Measurements from ENCODE around the gene APBA2. TPM values are rescaled to one million over a fixed set of nuclear protein-coding genes. Genes with fewer than 3 reads are reported as not detected.

The APBA2 gene
- total RNA-seq, 4 donors from 2014 or later = 2.3 to 15.0 (median 4.6) TPM; not detected in 1

DNA sequence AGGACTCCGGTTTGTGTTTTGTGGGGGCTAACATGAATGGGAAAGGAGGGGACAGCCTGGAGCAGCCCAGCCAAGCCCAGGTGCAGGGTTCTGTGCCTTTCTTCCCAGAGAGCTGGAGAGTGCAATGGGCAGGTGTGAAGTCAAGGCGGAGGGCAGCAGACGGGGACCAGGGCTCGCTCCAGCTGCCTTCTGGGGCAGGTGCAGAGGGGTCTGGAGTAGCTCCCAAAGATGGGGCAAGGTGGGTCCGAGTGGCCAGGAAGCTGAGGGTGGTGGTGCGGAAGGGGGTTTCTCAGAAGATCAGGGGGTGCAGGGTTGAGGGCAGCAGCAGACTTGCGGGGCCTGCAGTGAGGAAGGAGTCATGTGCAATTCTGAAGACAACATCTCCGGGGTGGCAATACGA is 225.0 kb downstream of the APBA2 start:
- no peak overlapping the region for H3K27ac ChIP-seq
- H3K27me3 ChIP-seq = no peaks in the 10 kb centered on the region
- TF ChIP-seq, protein P1, sequence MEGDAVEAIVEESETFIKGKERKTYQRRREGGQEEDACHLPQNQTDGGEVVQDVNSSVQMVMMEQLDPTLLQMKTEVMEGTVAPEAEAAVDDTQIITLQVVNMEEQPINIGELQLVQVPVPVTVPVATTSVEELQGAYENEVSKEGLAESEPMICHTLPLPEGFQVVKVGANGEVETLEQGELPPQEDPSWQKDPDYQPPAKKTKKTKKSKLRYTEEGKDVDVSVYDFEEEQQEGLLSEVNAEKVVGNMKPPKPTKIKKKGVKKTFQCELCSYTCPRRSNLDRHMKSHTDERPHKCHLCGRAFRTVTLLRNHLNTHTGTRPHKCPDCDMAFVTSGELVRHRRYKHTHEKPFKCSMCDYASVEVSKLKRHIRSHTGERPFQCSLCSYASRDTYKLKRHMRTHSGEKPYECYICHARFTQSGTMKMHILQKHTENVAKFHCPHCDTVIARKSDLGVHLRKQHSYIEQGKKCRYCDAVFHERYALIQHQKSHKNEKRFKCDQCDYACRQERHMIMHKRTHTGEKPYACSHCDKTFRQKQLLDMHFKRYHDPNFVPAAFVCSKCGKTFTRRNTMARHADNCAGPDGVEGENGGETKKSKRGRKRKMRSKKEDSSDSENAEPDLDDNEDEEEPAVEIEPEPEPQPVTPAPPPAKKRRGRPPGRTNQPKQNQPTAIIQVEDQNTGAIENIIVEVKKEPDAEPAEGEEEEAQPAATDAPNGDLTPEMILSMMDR (IDR thresholded peaks at IDR 0.05) = no peak
- no peak for TF ChIP-seq POLR2A (IDR thresholded peaks at IDR 0.05)
- H3K4me1 ChIP-seq = no peaks in the 10 kb centered on the region
- no peak overlapping the region for H3K4me3 ChIP-seq
- no peaks in the 10 kb centered on the region for H3K36me3 ChIP-seq
- intact Hi-C loops (cut with DNase I; ENCODE audit: low total_unique reads) = no loop called here
- DNase-seq = no peak
- no peaks in the 10 kb centered on the region for H3K9me3 ChIP-seq

DNA sequence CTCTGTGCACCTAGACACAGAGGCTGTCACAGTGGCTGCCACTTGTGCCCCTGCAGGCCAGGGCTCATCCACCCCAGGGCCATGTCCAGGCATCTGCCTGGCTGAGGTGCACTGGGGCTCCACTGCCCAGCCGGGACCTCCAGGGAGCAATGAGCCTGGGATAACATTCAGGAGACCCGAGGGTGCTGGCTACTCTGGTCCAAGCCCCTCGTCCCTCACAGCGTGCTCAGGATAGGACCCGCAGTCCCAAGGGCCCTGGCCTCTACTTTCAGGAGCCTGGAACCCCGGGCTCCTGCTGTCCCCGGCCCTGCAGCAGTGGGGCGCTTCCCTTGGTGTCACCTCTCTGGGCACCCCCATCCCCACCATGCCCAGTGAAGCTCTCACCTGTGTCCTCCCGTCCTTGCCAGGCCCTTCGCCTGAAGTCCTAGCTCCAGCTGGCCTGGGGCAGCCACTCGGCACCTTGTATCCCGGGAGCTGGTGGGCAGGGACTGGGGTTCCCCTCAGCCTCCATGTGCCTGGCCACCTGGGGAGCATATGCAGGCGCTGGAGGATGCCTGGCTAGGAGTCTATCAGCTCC is 226.0 kb downstream of the APBA2 start:
- intact Hi-C loops (cut with DNase I; ENCODE audit: low total_unique reads) = no loop called here
- TF ChIP-seq, protein P1 (IDR thresholded peaks at IDR 0.05) = no peak
- TF ChIP-seq POLR2A (IDR thresholded peaks at IDR 0.05) = no peak
- Histone ChIP-seq H3K27me3 (no peaks in the 10 kb centered on the region), H3K36me3 (no peaks in the 10 kb centered on the region), H3K27ac (no peak overlapping the region), H3K9me3 (no peaks in the 10 kb centered on the region), H3K4me1 (no peaks in the 10 kb centered on the region), H3K4me3 (no peak overlapping the region)
- no peak for DNase-seq

DNA sequence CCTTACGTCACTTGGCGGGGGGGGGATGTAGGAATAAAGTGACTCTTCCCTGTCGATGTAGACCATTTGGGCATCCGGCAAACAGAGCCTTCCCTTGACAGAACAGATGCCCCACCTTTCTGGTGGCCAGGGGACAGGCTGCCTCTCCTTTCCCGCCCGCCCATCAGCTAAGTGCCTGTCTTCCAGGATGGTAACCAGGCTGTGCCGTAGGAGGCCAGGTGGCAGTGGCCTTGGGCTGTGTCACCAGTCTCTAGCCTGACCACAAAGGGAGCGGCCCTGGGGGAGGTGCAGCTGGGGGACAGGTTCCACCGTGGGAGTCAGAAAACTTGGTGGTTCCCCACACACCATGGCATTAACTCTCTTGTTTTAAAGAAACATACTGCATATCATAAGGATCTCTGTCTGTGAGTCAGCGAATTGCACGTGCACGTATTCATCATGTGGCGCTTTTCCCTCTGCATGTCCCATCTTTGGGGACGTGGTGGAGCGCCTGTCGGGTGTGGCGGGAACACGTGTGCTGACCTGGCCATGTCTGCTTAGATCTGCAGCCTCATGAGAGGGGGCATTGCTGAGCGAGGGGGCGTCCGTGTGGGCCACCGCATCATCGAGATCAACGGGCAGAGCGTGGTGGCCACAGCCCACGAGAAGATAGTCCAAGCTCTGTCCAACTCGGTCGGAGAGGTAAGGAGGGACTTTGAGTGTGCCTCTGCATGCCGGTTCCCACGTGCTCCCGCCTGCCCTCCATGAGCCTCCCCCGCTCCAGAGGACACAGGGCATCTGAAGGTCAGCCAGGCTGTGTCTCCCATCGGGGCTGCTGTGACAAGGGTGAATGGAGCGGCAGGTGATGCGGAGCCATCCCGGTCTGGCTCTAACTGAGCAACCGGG is 227.8 kb downstream of the APBA2 start:
- Histone ChIP-seq H3K4me1 (no peaks in the 10 kb centered on the region), H3K9me3 (no peaks in the 10 kb centered on the region), H3K27ac (no peak overlapping the region), H3K4me3 (no peak overlapping the region), H3K36me3 (no peaks in the 10 kb centered on the region), H3K27me3 (no peaks in the 10 kb centered on the region)
- intact Hi-C loops (cut with DNase I; ENCODE audit: low total_unique reads) = no loop called here
- no peak for DNase-seq
- TF ChIP-seq, protein P1 (IDR thresholded peaks at IDR 0.05) = no peak
- TF ChIP-seq POLR2A (IDR thresholded peaks at IDR 0.05) = no peak

DNA sequence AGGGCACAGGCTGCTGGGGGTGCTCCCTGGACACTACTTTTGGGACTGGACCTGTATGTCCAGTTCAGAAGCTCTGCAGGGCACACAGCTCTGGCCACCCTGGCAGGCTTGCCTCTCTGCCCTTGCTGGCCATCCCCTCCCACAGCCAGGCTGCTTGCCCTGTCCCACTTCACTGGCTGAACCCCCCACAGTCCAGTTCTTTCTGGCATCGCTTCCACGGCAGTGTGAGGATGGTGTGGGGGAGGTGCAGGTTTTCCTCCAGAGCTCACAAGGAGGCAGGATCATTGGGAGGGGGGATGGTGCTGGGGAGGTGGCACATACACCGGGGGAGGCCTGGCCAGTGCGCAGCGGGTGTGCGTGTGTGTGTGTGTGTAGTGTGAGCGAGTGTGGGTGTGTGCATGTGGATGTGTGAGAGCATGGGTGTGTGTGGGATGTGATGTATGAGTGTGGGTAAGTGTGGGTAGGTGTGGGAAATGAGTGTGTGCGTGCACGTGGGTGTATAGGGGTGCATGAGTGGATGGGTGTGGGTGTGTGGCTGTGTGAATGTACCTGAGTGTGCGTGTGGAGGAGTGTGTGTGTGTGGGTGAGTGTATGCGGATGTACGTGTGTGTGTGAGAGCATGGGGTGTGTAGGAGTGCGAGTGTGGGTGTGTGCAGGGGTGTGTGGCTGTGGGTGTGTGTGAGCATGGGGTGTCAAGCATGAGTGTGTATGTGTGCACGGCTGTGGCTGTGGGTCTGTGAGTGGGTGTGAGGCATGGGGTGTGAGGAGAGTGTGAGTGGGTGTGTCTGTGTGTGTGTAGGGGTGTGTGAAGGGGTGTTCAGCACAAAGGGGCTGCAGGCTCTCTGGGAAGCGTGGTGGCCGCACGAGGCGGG is 228.7 kb downstream of the APBA2 start:
- Histone ChIP-seq H3K27me3 (no peaks in the 10 kb centered on the region), H3K4me3 (no peak overlapping the region), H3K9me3 (no peaks in the 10 kb centered on the region), H3K36me3 (no peaks in the 10 kb centered on the region), H3K27ac (no peak overlapping the region), H3K4me1 (no peaks in the 10 kb centered on the region)
- intact Hi-C loops (cut with DNase I; ENCODE audit: low total_unique reads) = no loop called here
- no peak for TF ChIP-seq POLR2A (IDR thresholded peaks at IDR 0.05)
- TF ChIP-seq, protein P1 (IDR thresholded peaks at IDR 0.05) = no peak
- DNase-seq = no peak
